AG08395 (cell line): ENCODE results near the gene SLAMF7.

ENCODE experiments used
- DNase-seq: peaks from one replicate; pipeline ENCODE4 v3.0.0; 2012; ENCODE audit warnings: mixed read lengths, low spot score

The SLAMF7 gene

GRCh38 chr1:160746836-160747500 is 7.9 kb downstream of the SLAMF7 start:
- DNase-seq, result no peak

GRCh38 chr1:160747717-160748116 is 8.7 kb downstream of the SLAMF7 start:
- no peak for DNase-seq

GRCh38 chr1:160748181-160748877 is 9.3 kb downstream of the SLAMF7 start:
- DNase-seq, result no peak

- DNase-seq, result no peak
Observed at GRCh38 chr1:160748878-160749269, 9.8 kb downstream of the SLAMF7 start.

GRCh38 chr1:160750608-160751007 is 11.6 kb downstream of the SLAMF7 start:
- no peak for DNase-seq

- no peak for DNase-seq
Observed at GRCh38 chr1:160752406-160752805, 13.4 kb downstream of the SLAMF7 start.

GRCh38 chr1:160752924-160753323 is 13.9 kb downstream of the SLAMF7 start:
- DNase-seq, result no peak

- no peak for DNase-seq
Observed at GRCh38 chr1:160753594-160753993, 14.5 kb downstream of the SLAMF7 start.

GRCh38 chr1:160755461-160755860 is 16.4 kb downstream of the SLAMF7 start:
- DNase-seq, result no peak

GRCh38 chr1:160755911-160756848 is 17.1 kb downstream of the SLAMF7 start:
- DNase-seq, result no peak

GRCh38 chr1:160756849-160757201 is 17.8 kb downstream of the SLAMF7 start:
- no peak for DNase-seq

GRCh38 chr1:160758521-160758920 is 19.5 kb downstream of the SLAMF7 start:
- DNase-seq, result no peak

GRCh38 chr1:160759740-160760139 is 20.7 kb downstream of the SLAMF7 start:
- no peak for DNase-seq

GRCh38 chr1:160761046-160761445 is 22.0 kb downstream of the SLAMF7 start:
- no peak for DNase-seq

- DNase-seq, result no peak
Observed at GRCh38 chr1:160761886-160762285, 22.8 kb downstream of the SLAMF7 start.

- DNase-seq, result no peak
Observed at GRCh38 chr1:160763993-160764392, 24.9 kb downstream of the SLAMF7 start.

GRCh38 chr1:160767395-160768294 is 28.6 kb downstream of the SLAMF7 start:
- DNase-seq, result no peak

- DNase-seq, result no peak
Observed at GRCh38 chr1:160768295-160768657, 29.2 kb downstream of the SLAMF7 start.

GRCh38 chr1:160772331-160772730 is 33.3 kb downstream of the SLAMF7 start:
- no peak for DNase-seq

- no peak for DNase-seq
Observed at GRCh38 chr1:160773093-160773492, 34.0 kb downstream of the SLAMF7 start.

GRCh38 chr1:160774886-160775719 is 36.1 kb downstream of the SLAMF7 start:
- no peak for DNase-seq
